GM19395 (cell line): Measurements from ENCODE around the gene CD79B.
"Not testable (repeated sequence)": the region's sequence is repeated elsewhere in the genome, so short reads cannot be mapped to it uniquely, and the experiment has no call there.

Source experiments
- ATAC-seq: cut with Tn5 transposase; IDR thresholded peaks from one replicate; pipeline ENCODE4 v1.9.1; 2021; ENCODE audit warnings: mild to moderate bottlenecking, moderate library complexity; ENCODE audit not compliant: unreplicated experiment

The CD79B gene

DNA sequence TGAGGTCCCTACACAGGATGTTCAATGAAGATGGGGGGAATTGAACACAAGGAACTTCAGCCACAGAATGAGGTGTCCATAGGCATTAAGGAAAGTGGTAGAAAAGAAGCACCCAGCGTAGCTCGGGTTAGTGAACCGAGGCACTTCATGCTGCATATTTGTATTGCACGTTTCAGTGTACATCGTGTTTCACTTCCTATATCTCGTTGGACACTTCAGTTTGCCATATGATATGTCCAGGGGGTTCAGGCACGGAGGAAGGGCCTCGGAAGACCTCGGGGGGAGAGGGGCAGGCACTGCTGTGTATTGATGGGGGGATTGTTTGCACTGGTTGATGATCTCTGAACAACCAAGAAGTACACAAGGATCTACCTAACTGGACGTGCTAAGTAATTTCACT is 16.4 kb downstream of the CD79B start:
- not testable (repeated sequence) for ATAC-seq

DNA sequence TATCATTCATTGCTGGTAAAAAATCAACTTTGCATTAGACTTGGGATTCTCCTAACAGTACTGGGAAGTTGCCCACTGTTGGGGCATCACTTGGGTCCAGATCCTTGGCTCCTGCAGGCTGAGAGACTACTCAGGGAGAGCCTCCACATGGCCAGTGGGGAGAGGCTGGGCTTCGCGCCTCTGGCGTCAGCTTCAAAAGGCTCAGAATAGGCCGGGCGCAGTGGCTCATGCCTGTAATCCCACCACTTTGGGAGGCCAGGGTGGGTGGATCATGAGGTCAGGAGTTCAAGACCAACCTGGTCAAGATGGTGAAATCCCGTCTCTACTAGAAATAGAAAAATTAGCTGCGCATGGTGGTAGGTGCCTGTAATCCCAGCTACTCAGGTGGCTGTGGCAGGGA is 17.7 kb downstream of the CD79B start:
- no peak for ATAC-seq

GRCh38 chr17:63911657-63912100 is 20.5 kb downstream of the CD79B start:
- ATAC-seq = no peak

DNA sequence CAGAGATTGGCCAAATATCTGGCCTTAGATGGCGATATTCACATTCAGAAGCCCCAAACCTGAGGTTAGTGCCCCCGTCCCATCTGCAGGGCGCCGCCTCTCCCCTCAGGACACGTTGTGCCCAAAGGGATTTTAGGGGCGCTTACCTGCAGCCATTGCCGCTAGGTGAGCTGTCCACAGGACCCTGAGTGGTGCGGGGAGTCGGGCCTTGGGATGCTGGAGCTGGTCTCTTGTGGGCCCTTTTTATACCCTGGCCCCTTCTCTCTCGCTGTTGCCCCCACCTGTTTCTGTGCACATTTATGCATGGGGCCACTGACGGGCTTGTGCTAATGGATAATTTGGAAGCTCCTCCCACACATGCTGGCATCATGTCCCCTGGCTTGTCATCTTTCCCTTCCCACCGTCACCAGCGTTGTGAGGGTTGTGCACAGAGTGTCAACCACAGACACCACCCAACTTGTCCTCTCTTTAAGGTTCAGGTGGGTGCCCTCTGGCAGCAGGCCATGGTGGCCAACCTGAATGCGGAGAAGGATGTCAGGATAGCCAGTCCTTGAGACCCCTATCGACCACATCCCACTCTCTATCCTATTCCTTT is 21.0 kb downstream of the CD79B start, which contains the start of gene CSHL1:
Gene CSHL1 (minus strand): TSS at position 218 of the 595 bp plus-strand sequence. CDS start 62 bp downstream, at position 156.
- no peak for ATAC-seq

DNA sequence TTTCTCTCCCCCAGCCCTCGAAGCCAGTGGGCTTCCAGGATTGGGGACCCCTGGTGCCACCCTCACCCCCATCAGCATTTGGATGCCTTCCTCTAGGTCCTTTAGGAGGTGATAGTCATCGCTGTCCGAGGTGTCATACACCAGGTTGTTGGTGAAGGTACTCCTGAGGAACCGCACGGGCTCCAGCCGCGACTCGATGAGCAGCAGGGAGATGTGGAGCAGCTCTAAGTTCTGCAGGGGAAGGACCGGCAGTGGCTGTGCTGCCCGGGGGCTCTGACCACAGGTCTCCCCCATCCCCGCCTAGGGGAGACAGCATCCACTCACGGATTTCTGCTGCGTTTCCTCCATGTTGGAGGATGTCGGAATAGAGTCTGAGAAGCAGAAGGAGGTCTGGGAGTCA is 22.0 kb downstream of the CD79B start:
- no peak for ATAC-seq

DNA sequence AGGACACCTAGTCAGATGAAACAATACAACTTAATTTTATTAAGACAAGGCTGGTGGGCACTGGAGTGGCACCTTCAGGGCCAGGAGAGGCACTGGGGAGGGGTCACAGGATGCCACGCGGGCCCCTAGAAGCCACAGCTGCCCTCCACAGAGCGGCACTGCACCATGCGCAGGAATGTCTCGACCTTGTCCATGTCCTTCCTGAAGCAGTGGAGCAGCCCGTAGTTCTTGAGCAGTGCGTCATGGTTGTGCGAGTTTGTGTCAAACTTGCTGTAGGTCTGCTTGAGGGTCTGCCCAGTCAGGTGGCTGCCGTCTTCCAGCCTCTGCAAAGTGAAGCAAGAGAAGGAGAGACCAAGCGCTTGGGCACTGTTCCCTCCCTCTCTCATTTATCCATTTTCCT is 22.5 kb downstream of the CD79B start:
- ATAC-seq = not testable (repeated sequence)

- not testable (repeated sequence) for ATAC-seq
These were observed 24.9 kb downstream of the CD79B start for GRCh38 chr17:63907161-63907778.

GRCh38 chr17:63904796-63905195 is 27.3 kb downstream of the CD79B start:
- not testable (repeated sequence) for ATAC-seq

DNA sequence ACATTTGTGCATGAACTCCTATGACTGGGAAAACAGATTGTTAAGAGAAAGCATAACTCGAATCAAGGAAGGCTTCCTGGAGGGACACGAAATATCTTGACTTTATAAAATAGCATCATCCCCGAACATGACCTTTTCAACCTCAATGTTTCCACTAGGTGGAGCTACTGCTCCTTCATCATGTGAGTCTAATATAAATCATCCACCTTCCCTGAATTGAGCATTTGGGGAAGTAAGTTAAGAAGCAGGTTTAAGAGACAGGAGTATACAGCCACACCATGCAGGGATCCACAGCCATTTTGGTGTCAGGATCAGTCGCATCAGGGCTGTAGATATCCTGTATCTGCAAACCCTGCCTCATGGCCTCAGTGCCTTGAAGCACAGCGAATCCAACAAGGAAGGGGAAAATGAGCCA is 28.3 kb downstream of the CD79B start:
- ATAC-seq = not testable (repeated sequence)

- not testable (repeated sequence) for ATAC-seq
These were observed 30.2 kb downstream of the CD79B start for GRCh38 chr17:63901971-63902370.

DNA sequence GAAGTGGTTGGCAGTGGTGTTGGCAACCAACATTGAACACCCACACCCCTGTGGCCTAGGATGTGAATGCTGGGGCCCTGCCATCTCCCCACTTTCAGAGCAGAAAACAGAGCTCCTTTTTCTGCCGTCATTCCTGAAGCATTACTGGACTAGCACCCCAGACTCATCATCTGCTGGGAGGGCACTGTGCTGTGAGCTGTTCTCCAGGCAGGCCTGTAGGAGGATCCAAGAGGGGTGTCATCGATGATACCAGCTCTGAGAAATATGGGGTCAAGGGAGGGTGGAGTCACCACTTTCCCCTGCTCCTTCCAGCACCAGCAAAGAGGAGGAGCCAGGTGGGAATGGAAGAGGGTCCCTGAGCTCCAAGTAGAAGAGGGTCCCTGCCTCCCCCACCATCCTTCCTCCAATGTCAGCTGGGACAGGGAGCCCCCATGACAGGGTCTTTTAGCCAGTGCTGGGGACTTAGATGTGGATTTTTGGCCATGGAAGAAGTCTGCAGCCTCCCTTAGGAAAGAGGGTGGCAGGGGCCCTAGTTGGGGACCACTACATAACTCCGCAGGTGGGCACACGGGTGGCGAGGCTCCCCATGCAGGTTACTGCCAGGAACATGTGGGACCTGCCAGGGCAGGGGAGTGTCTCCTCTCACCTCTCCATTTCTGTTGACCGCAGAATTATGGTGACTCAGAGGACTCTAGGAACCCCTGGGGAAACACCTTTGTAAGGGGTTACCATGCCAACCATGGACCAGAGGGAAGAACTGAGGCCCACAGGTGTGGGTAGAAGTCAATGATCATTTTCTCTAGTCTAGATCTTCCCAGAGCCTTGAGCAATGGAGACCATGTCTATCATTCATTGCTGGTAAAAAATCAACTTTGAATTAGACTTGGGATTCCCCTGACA is 33.0 kb downstream of the CD79B start:
- not testable (repeated sequence) for ATAC-seq

DNA sequence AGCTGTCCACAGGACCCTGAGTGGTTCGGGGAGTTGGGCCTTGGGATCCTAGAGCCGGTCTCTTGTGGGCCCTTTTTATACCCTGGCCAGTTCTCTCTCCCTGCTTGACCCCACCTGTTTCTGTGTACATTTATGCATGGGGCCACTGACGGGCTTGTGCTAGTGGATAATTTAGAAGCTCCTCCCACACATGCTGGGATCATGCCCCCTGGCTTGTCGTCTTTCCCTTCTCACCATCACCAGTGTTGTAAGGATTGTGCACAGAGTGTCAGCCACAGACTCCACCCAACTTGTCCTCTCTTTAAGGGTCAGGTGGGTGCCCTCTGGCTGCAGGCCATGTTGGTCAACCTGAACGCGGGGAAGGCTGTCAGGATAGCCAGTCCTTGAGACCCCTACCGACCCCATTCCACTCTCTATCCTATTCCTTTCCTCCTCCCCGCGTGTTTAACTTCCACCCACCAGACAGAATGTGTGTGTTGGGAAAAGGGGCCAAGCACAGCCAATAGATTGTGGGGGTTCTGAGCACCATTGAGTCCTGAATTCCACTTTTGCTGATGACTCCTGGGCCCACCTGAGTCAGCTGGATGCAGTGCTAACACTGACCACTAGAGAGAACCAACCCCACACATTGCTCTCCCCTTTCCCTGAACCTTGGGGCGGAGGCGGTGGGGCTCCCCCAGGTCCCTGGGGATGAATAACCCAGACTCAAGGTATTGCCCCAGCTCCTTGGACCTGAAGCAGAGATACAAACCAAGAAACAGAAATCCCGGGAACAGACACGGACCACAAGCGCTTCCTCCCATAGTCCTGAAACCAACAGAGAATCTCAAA is 35.4 kb downstream of the CD79B start, which contains the start of gene CSH1:
Gene CSH1 (minus strand): TSS at position 51 of the 831 bp plus-strand sequence. CDS start 63 bp downstream, outside the sequence.
- not testable (repeated sequence) for ATAC-seq

- ATAC-seq = not testable (repeated sequence)
These were observed 37.3 kb downstream of the CD79B start for GRCh38 chr17:63894821-63895220.

- not testable (repeated sequence) for ATAC-seq
These were observed 38.1 kb downstream of the CD79B start for GRCh38 chr17:63894021-63894420.

DNA sequence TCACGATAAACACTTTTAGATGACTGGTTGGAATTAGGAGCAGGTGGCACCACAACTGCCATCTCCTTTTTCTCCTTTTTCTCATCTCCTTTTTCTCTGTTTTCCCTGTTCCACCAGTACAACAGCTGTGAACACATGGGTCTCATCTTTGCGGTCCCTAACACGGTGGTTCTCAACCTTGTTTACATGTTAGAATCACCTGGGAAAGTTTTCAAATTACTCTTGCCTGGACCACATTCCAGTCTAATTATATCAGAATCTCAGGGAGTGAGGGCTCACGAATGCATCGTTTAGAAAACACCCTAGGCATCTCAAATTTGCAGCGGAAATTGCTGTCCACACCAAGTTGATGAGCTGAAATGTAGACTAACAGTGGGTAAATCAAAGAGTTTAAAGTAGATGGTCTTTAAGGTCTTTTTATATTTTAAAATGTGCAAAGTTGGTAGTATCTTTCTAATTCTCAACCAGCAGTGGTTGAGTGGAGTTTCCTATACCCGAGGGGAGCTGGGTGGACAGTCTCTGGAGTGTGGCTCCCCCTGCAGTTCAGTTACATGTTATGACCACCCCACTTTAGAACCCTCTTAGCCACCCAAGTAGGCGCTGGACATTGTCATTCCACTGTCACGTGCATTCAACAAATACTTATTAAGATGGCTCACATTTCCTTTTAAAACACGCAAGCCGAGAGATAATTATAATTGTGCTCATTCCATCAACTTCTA is 39.7 kb downstream of the CD79B start:
- not testable (repeated sequence) for ATAC-seq

DNA sequence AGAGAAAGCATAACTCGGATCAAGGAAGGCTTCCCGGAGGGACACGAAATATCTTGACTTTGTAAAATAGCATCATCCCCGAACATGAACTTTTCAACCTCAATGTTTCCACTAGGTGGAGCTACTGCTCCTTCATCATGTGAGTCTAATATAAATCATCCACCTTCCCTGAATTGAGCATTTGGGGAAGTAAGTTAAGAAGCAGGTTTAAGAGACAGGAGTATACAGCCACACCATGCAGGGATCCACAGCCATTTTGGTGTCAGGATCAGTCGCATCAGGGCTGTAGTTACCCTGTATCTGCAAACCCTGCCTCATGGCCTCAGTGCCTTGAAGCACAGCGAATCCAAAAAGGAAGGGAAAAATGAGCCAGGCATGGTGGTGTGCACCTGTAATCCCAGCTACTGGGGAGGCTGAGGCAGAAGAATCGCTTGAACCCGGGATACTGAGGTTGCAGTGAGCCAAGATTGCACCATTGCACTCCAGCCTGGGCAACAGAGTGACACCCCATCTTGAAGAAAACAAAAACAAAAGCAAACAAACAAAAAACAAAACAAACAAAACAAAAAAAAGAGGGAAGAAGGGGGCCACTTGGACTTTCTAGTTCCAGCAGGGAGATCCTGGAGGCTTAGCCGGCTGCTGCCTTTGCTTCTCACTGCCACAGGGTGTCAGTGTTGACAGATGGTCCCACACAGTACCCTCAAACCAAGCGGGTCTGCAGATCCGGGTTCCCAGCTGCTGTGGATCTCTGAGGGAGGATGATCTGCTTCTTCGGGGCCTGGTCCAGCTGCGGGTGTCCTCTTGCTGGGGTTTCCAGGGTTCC is 42.9 kb downstream of the CD79B start:
- ATAC-seq = not testable (repeated sequence)

GRCh38 chr17:63885119-63885518 is 47.0 kb downstream of the CD79B start:
- not testable (repeated sequence) for ATAC-seq

DNA sequence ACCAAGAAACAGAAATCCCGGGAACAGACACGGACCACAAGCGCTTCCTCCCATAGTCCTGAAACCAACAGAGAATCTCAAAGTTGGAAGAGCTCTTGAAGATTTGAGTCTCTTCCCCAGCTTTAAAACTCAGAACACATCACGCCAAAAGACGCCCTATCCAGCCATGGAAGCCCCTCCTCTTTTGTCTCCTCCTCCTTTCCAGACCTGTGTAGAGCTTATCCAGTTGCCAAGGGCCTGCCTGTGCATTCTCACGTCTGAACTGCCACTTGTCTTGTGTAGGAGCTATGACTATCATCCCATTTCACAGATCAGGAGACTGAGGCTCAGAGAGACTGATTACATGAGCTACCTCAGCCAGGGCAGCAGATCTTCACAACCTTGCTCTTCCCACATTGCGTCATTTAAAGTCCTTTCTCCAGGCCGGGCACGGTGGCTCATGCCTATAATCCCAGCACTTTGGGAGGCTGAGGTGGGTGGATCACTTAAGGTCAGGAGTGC is 49.5 kb downstream of the CD79B start:
- ATAC-seq = not testable (repeated sequence)
